Measurements from ENCODE around the gene UROC1. TPM values are rescaled to one million over a fixed set of nuclear protein-coding genes. Genes with fewer than 3 reads are reported as not detected.

UROC1 gene
- total RNA-seq = not detected in 2 replicates

DNA sequence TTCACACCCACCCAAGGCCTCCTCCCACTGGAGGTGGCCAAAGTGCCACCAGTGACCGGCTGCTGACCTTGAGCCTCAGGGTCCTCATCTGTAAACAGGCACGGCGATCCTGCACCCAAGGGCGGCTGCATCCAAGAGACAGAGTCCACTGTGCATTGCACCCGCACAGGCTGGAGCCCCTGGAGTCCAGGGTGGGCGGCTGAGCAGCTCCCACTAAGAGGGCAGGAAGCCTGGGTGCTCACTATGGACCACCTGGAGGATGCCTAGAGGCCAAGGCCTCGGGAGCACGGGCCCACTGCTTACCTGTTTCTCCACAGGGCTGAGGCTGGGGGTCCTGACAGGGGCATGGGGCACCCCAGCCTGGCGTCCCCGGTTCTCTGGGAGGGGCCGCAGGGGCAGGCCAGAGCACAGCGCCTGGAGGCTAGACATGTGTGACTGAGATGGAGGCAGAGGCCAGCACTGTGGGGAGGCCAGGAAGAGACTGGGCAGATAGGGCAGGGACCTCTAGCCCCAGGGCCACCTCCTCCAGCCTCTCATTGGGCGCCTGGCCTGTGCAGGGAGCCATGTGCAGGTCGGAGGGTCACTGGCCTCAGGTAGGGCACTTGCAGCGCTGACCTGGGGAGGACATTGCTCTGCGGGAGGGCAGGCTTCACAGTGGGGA is at the start of gene UROC1:
UROC1 (minus strand) TSS at position 483 of the 661 bp plus-strand sequence; CDS start at position 429, 54 bp downstream.

DNA sequence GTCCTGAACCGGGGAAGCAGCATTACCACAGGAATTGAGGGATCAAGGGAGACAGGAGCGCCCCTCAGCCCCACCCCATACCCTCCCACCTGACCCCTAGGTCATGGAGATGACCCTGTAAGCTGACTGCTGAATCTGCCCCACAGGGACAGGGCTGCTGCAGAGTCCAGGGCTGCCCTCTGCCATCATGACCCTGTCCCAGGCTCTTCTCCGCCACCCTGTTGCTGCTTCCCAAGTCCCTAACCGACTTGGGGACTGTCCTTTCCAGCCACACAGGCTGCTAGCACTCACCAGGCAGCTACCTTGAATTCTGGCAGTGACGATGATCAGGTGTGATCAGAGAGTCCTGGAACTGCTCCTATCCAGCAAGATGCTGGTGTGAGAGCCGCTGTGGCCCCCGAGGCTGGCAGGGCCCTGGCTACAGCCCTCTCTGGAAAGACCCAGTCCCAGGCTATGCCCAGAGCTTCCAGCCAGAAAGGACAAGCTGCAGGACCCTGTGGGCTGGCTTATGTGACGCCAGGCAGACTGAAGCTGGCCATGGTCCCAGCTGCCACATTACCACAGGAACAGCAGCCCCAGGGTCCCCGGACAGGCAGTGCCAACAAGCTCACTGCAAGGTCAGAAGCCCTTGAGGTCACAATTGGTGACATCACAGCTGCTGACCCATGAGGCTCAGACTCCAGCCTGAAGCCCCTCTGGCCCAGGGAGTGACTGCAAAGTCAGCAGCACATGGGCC is 40.9 kb upstream of the UROC1 start, which contains the start of gene C3orf22:
C3orf22 (minus strand) TSS at position 597 of the 736 bp plus-strand sequence. CDS start 5,542 bp downstream, outside the sequence.

DNA sequence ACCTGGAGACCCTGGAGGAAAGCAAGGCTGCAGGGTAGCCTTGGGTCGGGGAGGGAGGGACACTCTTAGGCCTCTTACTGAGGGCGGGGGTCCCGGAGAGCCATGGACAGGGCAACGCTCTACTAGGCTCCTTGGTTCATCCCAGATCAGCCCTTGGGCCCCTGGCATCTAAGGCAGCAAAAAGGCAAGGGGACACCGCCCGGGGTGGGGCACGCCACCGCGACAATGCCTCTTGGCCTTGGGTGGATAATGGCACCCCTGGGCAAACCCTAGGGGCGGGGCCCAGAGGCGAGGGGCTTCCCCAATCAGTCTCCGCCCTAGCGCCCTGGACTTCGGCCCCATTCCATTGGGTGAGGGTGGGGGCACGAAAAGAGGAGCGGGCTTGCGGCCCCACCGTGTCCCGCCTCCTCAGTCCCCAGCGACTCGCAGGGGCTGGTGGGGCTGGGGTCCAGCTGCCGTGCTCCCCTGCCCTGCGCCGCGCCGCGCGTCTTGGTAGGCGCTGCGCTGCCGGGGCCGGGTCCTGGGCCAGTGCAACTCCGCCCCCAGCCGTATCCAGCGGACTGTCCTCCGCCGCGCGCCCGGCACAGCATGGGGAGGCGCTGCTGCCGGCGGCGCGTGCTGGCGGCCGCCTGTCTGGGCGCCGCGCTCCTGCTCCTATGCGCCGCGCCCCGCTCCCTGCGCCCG is 6.3 kb upstream of the UROC1 start, which contains the start of gene CHST13:
CHST13 (plus strand) TSS at position 411 of the 684 bp plus-strand sequence; CDS start at position 589, 178 bp downstream.

DNA sequence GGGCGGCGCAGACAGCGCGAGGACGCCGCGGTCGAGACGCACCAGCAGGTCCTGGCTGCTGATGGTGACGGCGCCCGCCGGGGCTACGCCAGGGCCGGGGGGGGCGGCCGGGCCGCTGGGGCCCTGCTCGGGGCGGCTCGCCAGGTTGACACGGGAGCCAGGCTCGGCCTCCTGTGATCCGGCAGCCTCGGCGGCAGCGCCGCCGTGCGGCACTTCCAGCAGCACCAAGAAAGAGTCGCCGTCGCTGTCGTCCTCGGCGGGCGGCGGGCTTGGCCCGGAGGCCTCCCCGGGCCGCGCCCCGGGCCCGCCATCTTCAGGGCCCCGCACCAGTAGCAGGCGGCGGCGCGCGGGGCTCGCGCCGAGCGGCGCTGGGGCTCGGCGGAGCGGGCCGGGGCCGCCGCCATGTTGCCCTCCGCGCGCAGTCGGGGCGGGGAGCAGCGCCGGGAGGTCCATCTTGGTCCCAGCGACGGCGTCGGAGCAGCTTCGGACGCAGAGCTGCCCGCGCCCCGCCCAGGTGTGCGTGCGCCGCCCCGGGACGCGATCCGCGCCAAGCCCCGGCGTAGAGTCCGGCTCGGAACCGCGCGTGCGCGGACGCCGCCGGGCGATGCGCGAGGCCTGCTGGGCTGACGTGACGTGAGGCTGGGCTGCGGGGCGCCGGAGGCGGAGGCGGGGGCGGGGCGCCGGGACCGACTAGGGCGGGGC is 42.0 kb downstream of the UROC1 start, which contains the start of gene ZXDC:
ZXDC (minus strand) TSS at position 479 of the 702 bp plus-strand sequence; CDS start at position 453, 26 bp downstream.

Other genes starting within 250 kb of the UROC1 start
- gene KLF15, start 160.4 kb downstream of the UROC1 start, total RNA-seq = not detected in 2 replicates
- not detected in 2 replicates for gene CFAP100, start 122.9 kb downstream of the UROC1 start, total RNA-seq
- gene ZXDC, start 41.9 kb downstream of the UROC1 start, total RNA-seq = 15.0 and 15.9 TPM in 2 replicates
- not detected in 2 replicates for gene CHST13, start 6.4 kb upstream of the UROC1 start, total RNA-seq
- not detected in 2 replicates for gene C3orf22, start 41.2 kb upstream of the UROC1 start, total RNA-seq
- gene TXNRD3, start 137.4 kb upstream of the UROC1 start, total RNA-seq = 8.8 and 10.9 TPM in 2 replicates
- 28.0 and 39.1 TPM in 2 replicates for gene CHCHD6, start 186.5 kb upstream of the UROC1 start, total RNA-seq